DOHH2 (cell line): ENCODE results near the gene LRRC4C.

Experiments
- CTCF ChIP-seq: fragments of 200-600 bp; sonication (generic); IDR thresholded peaks from one replicate; pipeline ENCODE4 v1.5.1; 2014; ENCODE audit warnings: antibody characterized with exemption, mild to moderate bottlenecking, low read depth, low read length; ENCODE audit not compliant: poor library complexity, severe bottlenecking
- EZH2phosphoT487 ChIP-seq: fragments of 200-600 bp; sonication (generic); IDR thresholded peaks from 2 replicates; pipeline ENCODE4 v1.6.1; 2017; ENCODE audit warnings: borderline replicate concordance, mild to moderate bottlenecking, antibody characterized with exemption, low read length, moderate library complexity, mixed read lengths

DNA sequence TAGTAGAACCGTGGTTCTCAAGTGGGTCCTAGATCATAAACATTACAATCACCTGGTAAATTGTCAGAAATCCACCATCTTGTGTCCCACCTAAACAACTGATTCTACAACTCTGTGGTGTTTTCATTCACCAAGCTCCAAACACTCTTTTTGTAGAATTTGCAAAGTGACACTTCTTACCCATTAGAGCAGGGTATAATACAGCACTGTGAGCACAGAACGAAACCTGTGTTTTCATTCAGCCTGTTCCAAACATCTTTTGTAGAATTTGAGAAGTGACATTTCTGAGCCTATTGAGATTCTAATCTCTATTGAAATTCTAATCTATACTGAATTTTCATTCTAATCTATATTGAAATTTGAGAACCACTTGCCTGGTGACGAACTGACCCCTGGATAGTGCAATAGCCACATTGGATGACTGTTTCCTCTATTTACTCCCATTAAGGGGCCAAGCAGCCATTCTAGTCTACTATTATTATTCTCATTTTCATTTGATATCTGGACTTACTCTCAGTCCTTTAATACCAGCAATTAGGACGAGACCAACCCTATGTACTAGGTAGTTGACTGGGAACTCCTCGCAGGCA, 616.6 kb downstream of the LRRC4C start:
- no peak for TF ChIP-seq CTCF
- no peak for TF ChIP-seq EZH2phosphoT487
